Measurements from ENCODE around the gene TCEAL7. TPM values are rescaled to one million over a fixed set of nuclear protein-coding genes. Genes with fewer than 3 reads are reported as not detected.
A peak's percentile ranks its signal among the peaks of the same experiment; 100 is the strongest.

Gene TCEAL7
- total RNA-seq, 2 donors from 2014 or later, result 1.4 to 6.2 TPM

GRCh38 chrX:103373581-103373980 lies 43.5 kb downstream of the TCEAL7 start:
- no peak for DNase-seq (ENCODE audit: low spot score)
- H3K4me1 ChIP-seq (replicated peaks), result no peaks in the 10 kb centered on the region
- 55% methylated on average over 3 of the region's 3 CpGs for WGBS
- no peak overlapping the region for H3K4me3 ChIP-seq
- no peaks in the 10 kb centered on the region for H3K36me3 ChIP-seq
- intact Hi-C loops (cut with DNase I), result no loop called here
- TF ChIP-seq POLR2A (IDR thresholded peaks at IDR 0.05) (no peak), POLR2AphosphoS5 (IDR thresholded peaks at IDR 0.05) (peak; percentile 9), CTCF (IDR thresholded peaks at IDR 0.05) (no peak)
- no peak overlapping the region for H3K27ac ChIP-seq
- H3K9me3 ChIP-seq, result no peaks in the 10 kb centered on the region
- H3K27me3 ChIP-seq (replicated peaks; ENCODE audit: insufficient read depth), result no peaks in the 10 kb centered on the region

- DNase-seq (ENCODE audit: low spot score), result peak; percentile 41
- H3K4me1 ChIP-seq (replicated peaks), result no peaks in the 10 kb centered on the region
- TF ChIP-seq CTCF (IDR thresholded peaks at IDR 0.05) (no peak), POLR2A (IDR thresholded peaks at IDR 0.05) (peak; percentile 54), POLR2AphosphoS5 (IDR thresholded peaks at IDR 0.05) (peak; percentile 46)
- no peaks in the 10 kb centered on the region for H3K27me3 ChIP-seq (replicated peaks; ENCODE audit: insufficient read depth)
- H3K36me3 ChIP-seq, result no peaks in the 10 kb centered on the region
- WGBS, result 5% methylated on average over 18 of the region's 62 CpGs
- H3K9me3 ChIP-seq, result no peaks in the 10 kb centered on the region
- intact Hi-C loops (cut with DNase I), result no loop called here
- H3K27ac ChIP-seq, result peak within 1 kb of the TSS; percentile 89 to 90
- H3K4me3 ChIP-seq, result peak within 1 kb of the TSS; percentile 61 to 65
Observed at GRCh38 chrX:103376118-103376978, 46.3 kb downstream of the TCEAL7 start, which contains the start of gene BEX3. Gene BEX3, plus strand, starts transcription at chrX:103376538. Its CDS starts 984 bp downstream, at chrX:103377522.

GRCh38 chrX:103376979-103377324 lies 46.9 kb downstream of the TCEAL7 start:
- Histone ChIP-seq H3K27ac (peak overlapping the region; percentile 89 to 90), H3K9me3 (no peaks in the 10 kb centered on the region), H3K4me1 (replicated peaks) (no peaks in the 10 kb centered on the region), H3K4me3 (peak overlapping the region; percentile 61 to 65), H3K27me3 (replicated peaks; ENCODE audit: insufficient read depth) (no peaks in the 10 kb centered on the region), H3K36me3 (no peaks in the 10 kb centered on the region)
- intact Hi-C loops (cut with DNase I), result no loop called here
- WGBS, result 0% methylated on average over 12 of the region's 19 CpGs
- TF ChIP-seq POLR2AphosphoS5 (IDR thresholded peaks at IDR 0.05) (no peak), CTCF (IDR thresholded peaks at IDR 0.05) (no peak), POLR2A (IDR thresholded peaks at IDR 0.05) (no peak)
- no peak for DNase-seq (ENCODE audit: low spot score)

- no peak for TF ChIP-seq POLR2AphosphoS5 (IDR thresholded peaks at IDR 0.05)
- TF ChIP-seq POLR2A (IDR thresholded peaks at IDR 0.05), result no peak
- no peak for TF ChIP-seq CTCF (IDR thresholded peaks at IDR 0.05)
- no peak for DNase-seq (ENCODE audit: low spot score)
- no peaks in the 10 kb centered on the region for H3K36me3 ChIP-seq
- 60% methylated on average over 2 of the region's 2 CpGs for WGBS
- H3K27me3 ChIP-seq (replicated peaks; ENCODE audit: insufficient read depth), result no peaks in the 10 kb centered on the region
- H3K4me3 ChIP-seq, result no peak overlapping the region
- no peaks in the 10 kb centered on the region for H3K4me1 ChIP-seq (replicated peaks)
- intact Hi-C loops (cut with DNase I), result no loop called here
- no peak overlapping the region for H3K27ac ChIP-seq
- no peaks in the 10 kb centered on the region for H3K9me3 ChIP-seq
Observed at GRCh38 chrX:103378990-103379389, 49.0 kb downstream of the TCEAL7 start.

Small RNA genes within 50 kb of the gene (small RNA-seq; reads per million reads assigned to genes)
- 0 reads per million in 2 donors for gene Z92846.1

Other genes with a start within 250 kb of the TCEAL7 start
- 100 to 1,000 TPM in 1 of 2 donors, not detected in 1; 257 TPM for gene NXF3, start 237.1 kb upstream of the TCEAL7 start, total RNA-seq
- gene BEX4, start 115.1 kb upstream of the TCEAL7 start, total RNA-seq, result 100 to 1,000 TPM in 1 of 2 donors, 10 to 100 TPM in 1; 60.6 to 116 TPM
- 10 to 100 TPM; 59.4 to 90.0 TPM for gene TCEAL8, start 75.1 kb upstream of the TCEAL7 start, total RNA-seq
- gene TCEAL5, start 53.5 kb upstream of the TCEAL7 start, total RNA-seq, result 10 to 100 TPM in 1 of 2 donors, not detected in 1; 48.4 TPM
- 10 to 100 TPM; 41.2 to 79.0 TPM for gene BEX2, start 19.2 kb upstream of the TCEAL7 start, total RNA-seq
- 10 to 100 TPM; 49.8 to 88.2 TPM for gene TCEAL9, start 26.3 kb downstream of the TCEAL7 start, total RNA-seq
- gene BEX3, start 46.3 kb downstream of the TCEAL7 start, total RNA-seq, result 100 to 1,000 TPM; 249 to 418 TPM
- gene RAB40A, start 189.2 kb downstream of the TCEAL7 start, total RNA-seq, result 10 to 100 TPM in 1 of 2 donors, 1 to 10 TPM in 1; 1.5 to 24.7 TPM

Measured in prostate gland (tissue), 2 donors.